ENCODE measurements around the gene PTPRQ.

DNA sequence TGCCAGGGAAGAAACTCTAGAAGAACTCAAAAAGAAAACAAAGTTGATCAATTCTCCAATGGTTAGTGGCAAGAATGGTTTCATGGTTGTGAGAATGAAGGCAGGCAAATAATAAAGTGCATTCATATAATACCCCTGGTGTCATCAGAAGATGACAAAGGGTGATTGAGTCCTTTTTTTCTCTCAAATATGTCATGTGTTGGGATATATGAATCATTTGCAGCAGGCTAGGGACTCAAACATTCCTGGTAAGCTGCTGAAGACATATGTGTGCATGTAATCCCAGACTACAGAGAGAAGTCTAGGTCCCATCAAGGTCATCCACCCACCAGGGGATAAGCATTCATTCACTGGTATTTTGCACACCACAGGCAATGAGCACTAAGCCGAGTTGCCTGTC is 181.0 kb downstream of the PTPRQ start:
- TF ChIP-seq, protein P1, sequence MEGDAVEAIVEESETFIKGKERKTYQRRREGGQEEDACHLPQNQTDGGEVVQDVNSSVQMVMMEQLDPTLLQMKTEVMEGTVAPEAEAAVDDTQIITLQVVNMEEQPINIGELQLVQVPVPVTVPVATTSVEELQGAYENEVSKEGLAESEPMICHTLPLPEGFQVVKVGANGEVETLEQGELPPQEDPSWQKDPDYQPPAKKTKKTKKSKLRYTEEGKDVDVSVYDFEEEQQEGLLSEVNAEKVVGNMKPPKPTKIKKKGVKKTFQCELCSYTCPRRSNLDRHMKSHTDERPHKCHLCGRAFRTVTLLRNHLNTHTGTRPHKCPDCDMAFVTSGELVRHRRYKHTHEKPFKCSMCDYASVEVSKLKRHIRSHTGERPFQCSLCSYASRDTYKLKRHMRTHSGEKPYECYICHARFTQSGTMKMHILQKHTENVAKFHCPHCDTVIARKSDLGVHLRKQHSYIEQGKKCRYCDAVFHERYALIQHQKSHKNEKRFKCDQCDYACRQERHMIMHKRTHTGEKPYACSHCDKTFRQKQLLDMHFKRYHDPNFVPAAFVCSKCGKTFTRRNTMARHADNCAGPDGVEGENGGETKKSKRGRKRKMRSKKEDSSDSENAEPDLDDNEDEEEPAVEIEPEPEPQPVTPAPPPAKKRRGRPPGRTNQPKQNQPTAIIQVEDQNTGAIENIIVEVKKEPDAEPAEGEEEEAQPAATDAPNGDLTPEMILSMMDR (IDR thresholded peaks at IDR 0.05) = no peak
- no peak for TF ChIP-seq NR3C1 (CRISPR knock-in tag; conservative IDR thresholded peaks at IDR 0.05; ENCODE audit: low read depth)
- no peak for TF ChIP-seq ZSCAN18 (CRISPR knock-in tag; IDR thresholded peaks at IDR 0.05)
- TF ChIP-seq SP1 (CRISPR knock-in tag; conservative IDR thresholded peaks at IDR 0.05) = no peak
- TF ChIP-seq NFYB (CRISPR knock-in tag; conservative IDR thresholded peaks at IDR 0.05; ENCODE audit: low read depth) = no peak
- TF ChIP-seq USF1 (CRISPR knock-in tag; IDR thresholded peaks at IDR 0.05) = no peak
- TF ChIP-seq CREM (CRISPR knock-in tag; IDR thresholded peaks at IDR 0.05) = no peak
- TF ChIP-seq USF2 (CRISPR knock-in tag; IDR thresholded peaks at IDR 0.05) = no peak
- TF ChIP-seq ESRRA (CRISPR knock-in tag; IDR thresholded peaks at IDR 0.05; ENCODE audit: borderline replicate concordance) = no peak
- TF ChIP-seq TCF7 (CRISPR knock-in tag; IDR thresholded peaks at IDR 0.05; ENCODE audit: low read depth) = no peak
- no peak for TF ChIP-seq CREB1 (CRISPR knock-in tag; IDR thresholded peaks at IDR 0.05)
